Ammon's horn (tissue), 1 donor: ENCODE measurements around the gene ARHGAP45.
A peak's percentile ranks its signal among the peaks of the same experiment; 100 is the strongest.

ENCODE experiments used
- DNase-seq: peaks from one replicate; pipeline ENCODE4 v3.0.0-alpha.2; 2016; ENCODE audit warnings: low spot score

The ARHGAP45 gene

GRCh38 chr19:1055028-1055425, 11.9 kb upstream of the ARHGAP45 start:
- no peak for DNase-seq

GRCh38 chr19:1055886-1056620, 10.9 kb upstream of the ARHGAP45 start:
- DNase-seq: no peak

- DNase-seq: no peak
Measured at GRCh38 chr19:1057176-1057855, 9.7 kb upstream of the ARHGAP45 start.

DNA sequence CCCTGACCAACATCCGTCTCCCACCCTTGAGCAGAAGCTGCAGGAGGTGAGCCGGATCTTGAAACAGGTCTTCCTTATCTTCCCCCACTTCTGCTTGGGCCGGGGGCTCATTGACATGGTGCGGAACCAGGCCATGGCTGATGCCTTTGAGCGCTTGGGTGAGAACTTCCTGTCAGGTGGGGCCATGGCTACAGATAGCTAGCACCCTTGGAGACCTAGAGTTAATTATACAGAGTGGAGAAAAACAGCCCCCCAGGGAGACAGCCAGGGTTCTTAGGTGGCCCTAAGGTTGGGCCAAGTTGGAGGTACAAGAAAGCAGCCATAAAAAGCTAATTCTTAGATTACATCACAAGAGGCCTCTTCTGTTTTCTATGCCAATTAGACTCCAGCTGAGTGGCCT, 8.9 kb upstream of the ARHGAP45 start:
- DNase-seq: no peak

DNA sequence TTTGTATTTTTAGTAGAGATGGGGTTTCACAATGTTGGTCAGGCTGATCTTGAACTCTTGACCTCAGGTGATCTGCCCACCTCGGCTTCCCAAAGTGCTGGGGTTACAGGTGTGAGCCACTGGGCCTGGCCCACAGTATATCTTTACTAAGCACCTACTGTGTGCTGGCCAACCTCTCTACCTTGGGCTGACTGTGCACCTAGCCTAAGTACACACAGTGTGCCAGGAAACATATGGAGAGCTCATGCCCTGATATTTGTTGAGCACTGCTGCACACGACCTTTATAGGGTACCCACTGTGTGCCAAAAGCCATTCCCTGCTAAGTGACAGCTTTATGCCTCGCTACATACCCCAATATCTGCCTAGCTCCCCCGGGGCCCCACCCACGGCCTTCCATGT, 6.3 kb upstream of the ARHGAP45 start:
- DNase-seq: no peak

GRCh38 chr19:1061987-1062386, 5.0 kb upstream of the ARHGAP45 start:
- DNase-seq: no peak

GRCh38 chr19:1062387-1063029, 4.5 kb upstream of the ARHGAP45 start:
- DNase-seq: no peak

DNA sequence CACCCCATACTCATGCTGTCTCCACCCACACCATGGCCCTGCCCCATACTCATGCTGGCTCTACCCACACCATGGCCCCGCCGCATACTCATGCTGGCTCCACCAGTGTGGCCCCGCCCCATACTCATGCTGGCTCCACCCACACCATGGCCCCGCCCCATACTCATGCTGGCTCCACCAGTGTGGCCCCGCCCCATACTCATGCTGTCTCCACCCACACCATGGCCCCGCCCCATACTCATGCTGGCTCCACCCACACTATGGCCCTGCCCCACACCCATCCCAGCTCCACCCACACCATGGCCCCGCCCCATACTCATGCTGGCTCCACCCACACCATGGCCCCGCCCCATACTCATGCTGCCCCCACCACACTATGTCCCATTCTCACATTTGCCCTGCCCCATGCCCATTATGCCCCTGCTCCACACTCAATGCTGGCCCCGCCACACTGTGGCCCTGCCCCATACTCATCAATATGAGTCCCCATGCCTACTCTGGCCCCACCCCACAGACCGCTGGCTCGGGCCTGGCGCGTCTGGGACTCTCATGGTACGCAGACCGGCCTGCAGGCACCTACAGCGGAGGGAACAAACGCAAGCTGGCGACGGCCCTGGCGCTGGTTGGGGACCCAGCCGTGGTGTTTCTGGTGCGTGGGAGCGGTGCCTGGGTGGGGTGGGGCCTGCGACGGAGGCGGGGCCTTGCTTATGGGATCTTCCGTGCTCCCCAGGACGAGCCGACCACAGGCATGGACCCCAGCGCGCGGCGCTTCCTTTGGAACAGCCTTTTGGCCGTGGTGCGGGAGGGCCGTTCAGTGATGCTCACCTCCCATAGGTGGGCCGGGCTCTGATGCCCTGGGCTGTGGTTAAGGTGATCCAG, 3.7 kb upstream of the ARHGAP45 start:
- no peak for DNase-seq

DNA sequence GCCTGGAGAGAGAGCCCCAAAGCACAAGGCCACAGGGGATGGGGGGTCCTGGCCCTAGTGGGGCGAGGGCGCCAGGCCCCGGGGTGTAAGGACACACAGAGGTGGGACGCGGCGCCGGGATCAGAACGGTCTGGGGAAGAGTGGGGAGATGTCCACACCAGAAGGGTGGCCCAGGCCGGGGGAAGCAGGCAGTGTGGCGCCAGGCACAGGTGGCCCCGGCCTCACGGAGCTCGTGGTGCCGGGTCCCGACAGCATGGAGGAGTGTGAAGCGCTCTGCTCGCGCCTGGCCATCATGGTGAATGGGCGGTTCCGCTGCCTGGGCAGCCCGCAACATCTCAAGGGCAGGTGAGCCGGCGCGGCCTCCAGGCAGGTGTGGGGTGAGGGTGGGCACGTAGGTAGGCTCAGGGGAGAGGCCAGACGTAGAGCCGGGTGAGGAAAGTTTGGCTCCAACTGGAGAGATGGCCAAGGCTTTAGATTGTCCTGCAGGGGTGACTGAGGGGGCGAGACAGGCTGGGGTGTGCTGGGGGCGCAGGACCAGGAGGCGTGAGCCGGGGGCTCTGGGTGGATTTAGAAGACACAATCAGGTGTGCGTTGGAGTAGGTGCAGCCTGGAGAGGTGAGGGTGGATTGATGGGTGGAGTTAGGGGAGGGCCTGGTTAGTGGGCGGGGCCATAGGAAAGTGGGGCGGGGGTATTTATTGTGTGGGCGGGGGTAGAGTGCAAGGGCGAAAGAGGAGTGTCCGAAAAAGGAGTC, 2.9 kb upstream of the ARHGAP45 start:
- DNase-seq: no peak

GRCh38 chr19:1064661-1065605, 2.0 kb upstream of the ARHGAP45 start:
- no peak for DNase-seq

GRCh38 chr19:1065606-1066109, 1.3 kb upstream of the ARHGAP45 start:
- DNase-seq: no peak

GRCh38 chr19:1066251-1066747, 668 bp upstream of the ARHGAP45 start:
- DNase-seq: no peak

DNA sequence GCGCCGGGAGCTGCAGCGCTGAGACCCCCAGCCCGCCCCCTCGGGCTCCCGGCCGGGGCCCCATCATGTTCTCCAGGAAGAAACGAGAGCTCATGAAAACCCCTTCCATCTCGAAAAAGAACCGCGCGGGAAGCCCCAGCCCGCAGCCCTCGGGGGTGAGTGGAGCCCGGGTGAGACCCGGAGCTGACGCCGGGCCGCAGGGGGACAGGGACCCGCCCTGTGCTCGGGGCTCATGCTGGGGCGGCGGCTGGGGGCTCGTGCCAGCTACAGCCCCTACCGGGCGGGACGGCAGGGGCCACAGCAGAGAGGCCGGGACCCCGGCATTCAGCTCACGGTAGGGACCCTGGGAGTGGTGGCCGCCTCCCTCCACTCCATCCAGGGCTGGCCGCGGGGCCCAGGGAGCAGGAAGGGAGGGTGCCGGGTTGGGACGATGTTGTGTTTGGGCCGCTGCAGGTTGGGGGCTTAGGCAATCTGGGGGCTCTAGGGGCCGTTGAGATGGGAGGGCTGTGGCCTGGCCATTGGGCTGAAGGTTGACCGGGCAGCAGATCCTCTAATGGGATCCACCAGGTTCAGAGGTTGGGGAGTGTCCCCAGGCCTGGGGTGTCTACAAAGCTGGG, 482 bp downstream of the ARHGAP45 start:
- no peak for DNase-seq

- peak; percentile 24 for DNase-seq
Measured at GRCh38 chr19:1068009-1069001, 1.3 kb downstream of the ARHGAP45 start.

DNA sequence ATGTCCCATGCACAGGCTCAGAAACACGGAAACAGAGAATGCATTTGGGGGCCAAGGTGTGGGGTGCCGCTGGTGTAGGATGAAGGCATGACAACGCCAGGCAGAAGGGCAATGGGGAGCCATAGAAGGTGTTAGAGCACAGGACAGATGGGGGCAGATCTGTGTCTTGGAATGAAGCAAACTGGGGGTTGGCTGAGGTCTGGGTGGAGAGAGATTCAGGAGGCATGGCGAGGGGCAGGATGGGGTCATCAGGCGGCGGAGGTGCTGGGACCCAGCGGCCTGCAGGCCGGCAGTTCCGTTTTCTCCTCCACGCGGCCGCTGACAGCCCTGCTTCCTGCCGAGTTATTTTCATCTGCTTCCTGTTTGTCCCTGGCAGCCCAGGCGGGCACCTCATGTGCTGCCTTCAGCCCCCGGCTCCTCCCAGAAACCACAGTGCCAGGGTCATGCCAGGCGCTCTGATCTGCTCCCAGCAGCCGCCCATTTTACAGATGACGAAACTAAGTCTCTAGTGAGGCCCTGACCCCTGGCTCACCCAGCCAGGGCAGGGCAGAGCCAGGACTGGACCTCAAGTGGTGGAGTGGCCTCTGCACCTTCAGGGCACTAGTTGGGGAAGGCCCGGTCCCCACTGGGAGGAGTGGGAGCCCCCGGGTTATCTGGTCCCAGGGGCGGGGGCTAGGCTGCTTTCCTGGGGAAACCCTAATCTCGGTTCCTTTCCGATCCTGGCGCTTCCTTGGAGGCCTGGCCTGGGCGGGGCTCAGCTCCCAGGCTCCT, 2.2 kb downstream of the ARHGAP45 start:
- peak; percentile 68 for DNase-seq

DNA sequence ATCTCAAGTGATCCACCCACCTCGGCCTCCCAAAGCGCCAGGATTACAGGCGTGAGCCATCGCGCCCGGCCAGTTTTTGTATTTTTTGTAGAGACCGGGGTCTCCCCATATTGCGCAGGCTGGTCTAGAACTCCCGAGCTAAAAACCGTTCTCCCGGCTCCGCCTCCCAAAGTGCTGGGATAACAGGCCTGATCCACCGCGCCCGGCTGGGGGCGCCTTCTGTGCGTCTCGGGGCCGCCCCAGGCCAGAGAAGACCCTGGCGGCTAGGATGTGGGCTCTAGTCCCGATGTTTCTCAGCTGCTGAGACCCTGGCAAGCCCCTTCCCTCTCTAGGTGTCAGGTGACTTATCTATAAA, 3.6 kb downstream of the ARHGAP45 start:
- DNase-seq: no peak
